ENCODE results near the gene HDAC1.
"Not testable (repeated sequence)": the region's sequence is repeated elsewhere in the genome, so short reads cannot be mapped to it uniquely, and the experiment has no call there.

The HDAC1 gene

DNA sequence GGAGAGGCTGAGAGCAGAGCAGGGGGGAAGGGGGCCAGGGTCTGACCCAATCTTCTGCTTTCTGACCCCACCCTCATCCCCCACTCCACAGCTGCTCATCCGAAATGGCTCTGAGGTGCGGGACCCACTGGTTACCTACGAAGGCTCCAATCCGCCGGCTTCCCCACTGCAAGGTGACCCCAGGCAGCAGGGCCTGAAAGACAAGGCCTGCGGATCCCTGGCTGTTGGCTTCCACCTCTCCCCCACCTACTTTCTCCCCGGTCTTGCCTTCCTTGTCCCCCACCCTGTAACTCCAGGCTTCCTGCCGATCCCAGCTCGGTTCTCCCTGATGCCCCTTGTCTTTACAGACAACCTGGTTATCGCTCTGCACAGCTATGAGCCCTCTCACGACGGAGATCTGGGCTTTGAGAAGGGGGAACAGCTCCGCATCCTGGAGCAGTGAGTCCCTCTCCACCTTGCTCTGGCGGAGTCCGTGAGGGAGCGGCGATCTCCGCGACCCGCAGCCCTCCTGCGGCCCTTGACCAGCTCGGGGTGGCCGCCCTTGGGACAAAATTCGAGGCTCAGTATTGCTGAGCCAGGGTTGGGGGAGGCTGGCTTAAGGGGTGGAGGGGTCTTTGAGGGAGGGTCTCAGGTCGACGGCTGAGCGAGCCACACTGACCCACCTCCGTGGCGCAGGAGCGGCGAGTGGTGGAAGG lies 17.1 kb upstream of the HDAC1 start:
- DNase-seq, result no peak

DNA sequence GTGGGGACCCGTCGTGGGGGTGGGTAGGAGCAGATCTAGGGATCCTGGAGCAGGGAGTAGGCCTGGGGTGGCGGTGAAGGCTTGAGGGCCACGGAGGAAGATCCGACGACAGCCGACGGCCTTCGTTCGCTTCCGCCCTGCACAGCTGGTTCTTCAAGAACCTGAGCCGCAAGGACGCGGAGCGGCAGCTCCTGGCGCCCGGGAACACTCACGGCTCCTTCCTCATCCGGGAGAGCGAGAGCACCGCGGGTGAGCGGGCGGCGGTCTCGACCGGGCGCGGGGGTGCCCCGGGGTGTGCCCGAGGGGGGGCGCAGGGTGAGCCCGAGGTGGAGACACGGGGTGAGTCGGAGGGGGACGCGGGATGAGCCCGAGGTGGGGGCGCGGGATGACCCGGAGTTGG lies 16.5 kb upstream of the HDAC1 start:
- no peak for DNase-seq

DNA sequence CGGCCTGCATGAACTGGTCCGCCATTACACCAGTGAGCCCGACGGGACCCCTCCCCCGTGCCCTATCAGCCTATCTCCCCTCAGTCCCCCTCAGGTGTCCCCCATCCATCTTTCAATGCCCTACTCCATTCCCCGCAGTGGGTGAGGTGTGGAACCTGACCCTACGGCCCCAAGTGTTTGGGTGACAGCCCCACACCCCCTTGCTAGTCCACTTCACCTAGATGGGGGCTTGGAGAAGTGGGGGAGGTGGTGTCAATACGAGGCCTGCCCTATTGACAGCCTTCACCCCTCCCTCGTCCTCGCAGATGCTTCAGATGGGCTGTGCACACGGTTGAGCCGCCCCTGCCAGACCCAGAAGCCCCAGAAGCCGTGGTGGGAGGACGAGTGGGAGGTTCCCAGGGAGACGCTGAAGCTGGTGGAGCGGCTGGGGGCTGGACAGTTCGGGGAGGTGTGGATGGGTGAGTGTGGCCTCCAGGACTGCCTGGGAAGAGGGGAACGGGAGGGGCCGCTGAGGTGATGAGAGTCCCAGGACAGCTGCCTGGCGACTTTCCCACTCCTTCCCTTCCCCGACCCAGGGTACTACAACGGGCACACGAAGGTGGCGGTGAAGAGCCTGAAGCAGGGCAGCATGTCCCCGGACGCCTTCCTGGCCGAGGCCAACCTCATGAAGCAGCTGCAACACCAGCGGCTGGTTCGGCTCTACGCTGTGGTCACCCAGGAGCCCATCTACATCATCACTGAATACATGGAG lies 15.7 kb upstream of the HDAC1 start:
- DNase-seq, result no peak

DNA sequence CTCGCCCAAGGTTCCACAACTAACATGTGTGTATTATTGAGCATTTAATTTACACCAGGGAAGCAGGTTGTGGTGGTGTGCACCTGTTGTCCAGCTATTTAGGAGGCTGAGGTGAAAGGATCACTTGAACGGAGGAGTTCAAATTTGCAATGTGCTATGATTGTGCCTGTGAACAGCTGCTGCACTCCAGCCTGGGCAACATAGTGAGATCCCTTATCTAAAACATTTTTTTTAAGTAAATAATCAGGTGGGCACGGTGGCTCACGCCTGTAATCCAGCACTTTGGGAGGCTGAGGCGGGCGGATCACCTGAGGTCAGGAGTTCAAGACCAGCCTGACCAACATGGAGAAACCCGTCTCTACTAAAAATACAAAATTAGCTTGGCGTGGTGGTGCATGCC lies 7.1 kb upstream of the HDAC1 start:
- not testable (repeated sequence) for DNase-seq

DNA sequence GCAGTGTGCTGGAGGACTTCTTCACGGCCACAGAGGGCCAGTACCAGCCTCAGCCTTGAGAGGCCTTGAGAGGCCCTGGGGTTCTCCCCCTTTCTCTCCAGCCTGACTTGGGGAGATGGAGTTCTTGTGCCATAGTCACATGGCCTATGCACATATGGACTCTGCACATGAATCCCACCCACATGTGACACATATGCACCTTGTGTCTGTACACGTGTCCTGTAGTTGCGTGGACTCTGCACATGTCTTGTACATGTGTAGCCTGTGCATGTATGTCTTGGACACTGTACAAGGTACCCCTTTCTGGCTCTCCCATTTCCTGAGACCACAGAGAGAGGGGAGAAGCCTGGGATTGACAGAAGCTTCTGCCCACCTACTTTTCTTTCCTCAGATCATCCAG lies 6.2 kb upstream of the HDAC1 start:
- no peak for DNase-seq

DNA sequence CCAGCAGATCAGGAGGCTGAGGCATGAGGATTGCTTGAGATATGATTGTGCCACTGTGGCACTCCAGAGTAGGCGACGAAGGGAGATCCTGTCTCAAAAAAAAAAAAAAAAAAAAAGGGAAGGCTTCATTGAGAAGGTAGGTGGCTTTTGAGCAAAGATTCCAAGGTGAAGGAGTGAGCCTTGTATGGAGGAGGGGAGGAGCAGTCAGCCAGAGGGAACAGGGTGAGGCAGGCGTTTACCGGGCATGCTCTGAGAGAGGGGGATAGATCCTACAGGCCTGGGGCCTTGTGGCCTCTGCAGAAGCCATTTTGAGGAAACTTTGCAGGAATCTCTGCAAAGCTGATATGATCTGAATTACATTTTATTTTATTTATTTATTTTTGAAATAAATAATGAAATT lies 5.1 kb upstream of the HDAC1 start:
- DNase-seq, result no peak

DNA sequence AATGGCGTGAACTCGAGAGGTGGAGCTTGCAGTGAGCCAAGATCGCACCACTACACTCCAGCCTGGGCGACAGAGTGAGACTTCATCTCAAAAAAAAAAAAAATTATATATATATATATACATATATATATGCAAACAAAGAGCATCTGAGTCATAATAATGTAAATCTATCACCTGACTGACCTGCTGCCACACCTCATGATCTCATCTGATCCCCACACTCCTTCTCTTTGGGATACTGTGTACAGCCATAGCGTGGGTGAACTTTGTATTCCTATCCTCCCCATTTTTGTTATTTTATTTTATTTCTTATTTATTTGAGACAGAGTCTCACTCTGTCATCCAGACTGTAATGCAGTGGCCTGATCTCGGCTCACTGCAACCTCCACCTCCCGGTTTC lies 2.6 kb upstream of the HDAC1 start:
- no peak for DNase-seq

DNA sequence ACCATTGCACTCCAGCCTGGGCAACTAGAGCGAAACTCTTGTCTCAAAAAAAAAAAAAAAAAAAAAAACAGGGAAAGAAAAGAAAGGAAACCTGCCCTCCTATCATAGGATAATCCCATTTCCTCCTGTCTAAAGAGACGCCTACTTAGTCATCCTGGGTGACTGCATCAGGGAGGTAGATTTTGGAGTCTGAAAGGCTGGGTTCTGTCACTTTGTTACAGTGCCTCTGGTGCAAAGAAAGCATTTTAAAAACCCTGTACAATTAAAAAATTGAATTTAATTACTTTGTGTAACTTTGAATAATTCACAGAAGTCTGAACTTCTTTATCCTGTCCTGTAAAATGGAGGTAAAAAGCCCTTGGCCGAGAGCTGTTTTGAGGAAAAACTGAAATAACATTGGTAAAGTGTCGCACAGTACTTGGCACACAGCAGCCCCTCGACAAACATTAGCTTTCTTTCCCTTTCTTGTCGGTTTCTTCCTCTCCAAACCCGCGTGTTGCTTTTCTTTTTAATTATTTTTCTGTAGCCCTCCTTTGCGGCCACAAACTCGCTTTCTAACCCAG lies 657 bp upstream of the HDAC1 start:
- DNase-seq, result no peak

DNA sequence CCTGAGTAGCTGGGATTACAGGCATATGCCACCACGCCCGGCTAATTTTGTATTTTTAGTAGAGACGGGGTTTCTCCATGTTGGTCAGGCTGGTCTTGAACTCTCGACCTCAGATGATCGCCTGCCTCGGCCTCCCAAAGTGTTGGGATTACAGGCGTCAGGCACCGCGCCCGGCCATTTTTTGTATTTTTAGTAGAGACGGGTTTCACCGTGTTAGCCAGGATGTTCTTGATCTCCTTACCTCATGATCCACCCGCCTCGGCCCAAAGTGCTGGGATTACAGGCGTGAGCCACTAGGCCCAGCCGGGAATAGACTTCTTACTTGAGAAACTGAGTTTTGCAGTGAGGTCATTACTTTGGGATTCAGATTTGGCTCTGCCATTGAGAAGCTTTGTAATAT lies 6.3 kb downstream of the HDAC1 start:
- DNase-seq, result not testable (repeated sequence)

DNA sequence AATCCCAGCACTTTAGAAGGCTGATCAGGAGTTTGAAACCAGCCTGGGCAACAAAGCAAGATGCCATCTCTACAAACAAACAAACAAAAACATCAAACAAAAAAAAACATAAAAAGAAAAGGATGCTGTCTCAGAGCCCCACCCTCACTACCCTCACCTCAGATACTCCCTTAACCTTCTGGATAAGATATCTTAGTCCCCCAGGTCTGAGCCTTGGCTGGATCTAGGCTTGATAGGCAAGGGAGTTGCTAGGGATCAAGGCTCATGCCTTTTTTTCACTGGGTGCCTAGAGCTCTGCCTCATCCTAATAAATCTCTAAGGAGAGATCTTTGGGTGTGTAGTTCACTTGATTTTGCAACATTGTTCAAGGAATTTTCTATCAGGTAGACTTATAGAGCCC lies 7.4 kb downstream of the HDAC1 start:
- DNase-seq, result no peak

DNA sequence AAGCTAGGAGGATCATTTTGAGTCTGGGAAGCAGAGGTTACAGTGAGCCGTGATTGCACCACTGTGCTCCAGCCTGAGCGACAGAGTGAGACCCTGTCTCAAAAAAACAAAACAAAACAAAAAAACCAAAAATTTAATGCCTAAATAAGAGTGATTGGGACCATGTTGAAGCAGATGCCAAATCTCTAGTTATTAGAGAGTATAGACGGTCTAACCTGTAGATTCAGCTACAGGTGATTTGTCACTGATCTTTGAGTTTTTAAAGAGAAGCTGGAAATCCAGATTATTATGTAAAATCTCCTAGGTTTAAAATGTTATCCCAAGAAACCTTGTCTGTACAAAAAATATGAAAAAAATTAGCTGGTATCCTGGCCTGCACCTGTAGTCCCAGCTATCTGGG lies 11.5 kb downstream of the HDAC1 start:
- DNase-seq, result no peak

DNA sequence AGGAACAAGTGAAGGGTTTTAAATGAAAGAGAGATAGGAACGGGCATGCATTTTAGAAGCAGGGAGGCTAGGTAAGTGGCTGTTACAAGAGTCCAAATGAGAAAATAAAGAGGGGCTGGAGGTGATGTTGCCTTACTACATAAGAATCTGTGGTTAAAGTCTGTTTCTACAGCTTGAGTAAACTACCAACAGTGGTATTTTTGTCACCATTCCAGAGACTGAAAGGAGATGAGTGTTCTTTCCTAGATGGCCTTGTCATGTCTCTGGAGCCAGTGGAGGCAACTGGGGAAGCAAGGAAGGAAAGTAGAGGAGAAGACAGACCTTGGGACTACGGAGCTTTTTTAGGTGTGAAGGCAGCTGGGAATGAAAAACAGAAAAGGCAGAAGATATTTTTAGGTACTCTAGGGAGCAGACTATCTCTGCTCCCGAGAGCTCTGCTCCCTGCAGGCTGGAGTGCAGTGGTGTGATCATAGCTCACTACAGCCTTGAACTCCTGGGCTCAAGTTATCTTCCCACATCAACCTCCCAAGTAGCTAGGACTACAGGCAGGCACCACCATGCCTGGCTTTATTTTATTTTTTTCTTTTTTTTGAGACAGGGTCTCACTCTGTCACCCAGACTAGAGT lies 12.2 kb downstream of the HDAC1 start:
- DNase-seq, result no peak

DNA sequence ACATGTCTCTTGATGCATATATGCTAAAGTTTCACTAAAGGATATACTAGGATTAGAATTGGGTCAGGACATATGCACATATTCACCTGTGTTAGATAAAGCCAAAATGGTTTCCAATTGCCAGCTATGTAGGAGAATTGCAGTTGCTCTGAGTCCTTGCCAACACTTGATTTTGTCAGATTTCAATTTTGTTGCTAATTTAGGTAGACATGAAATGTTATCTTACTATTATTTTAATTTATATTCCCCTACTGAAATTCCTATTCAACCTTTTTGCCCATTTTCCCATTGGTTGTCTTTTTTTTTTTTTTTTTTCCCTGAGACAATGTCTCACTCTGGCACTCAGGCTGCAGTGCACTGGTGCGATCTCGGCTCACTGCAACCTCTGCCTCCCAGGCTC lies 13.4 kb downstream of the HDAC1 start:
- no peak for DNase-seq

DNA sequence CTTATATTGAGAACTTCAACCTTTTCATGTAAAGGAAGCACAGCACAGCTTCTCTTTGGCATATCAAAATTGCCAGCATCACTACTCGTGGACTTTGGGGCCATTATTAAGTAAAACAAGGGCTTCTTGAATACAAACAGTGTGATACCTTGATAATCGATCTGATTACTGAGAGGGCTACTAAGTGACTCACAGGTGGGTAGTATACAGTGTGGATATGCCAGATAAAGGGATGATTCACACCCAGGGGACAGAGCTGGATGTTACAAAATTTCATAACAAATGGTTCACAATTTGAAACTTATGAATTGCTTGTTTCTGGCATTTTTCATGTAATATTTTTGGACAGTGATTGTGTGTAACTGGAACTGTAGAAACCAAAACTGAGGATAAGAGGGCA lies 15.4 kb downstream of the HDAC1 start:
- no peak for DNase-seq

DNA sequence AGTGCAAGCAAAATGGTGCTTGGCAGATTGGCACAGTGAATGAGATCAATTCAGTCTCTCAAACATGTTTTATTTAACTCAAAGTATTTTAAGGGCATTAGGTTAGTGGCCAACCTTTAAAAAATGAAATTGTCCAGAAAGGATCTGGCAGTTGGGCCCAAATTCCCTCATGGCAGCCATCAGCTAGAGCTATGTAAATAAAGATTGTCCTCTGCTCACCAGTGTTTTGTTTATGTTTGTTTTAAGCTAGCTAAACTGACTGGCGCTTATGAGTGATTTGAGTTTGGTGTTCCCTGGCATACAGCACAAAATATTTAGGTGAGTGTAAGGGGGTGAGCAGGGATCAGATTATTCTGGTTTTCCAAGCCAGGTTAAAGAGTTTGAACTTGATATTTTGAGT lies 18.1 kb downstream of the HDAC1 start:
- no peak for DNase-seq

DNA sequence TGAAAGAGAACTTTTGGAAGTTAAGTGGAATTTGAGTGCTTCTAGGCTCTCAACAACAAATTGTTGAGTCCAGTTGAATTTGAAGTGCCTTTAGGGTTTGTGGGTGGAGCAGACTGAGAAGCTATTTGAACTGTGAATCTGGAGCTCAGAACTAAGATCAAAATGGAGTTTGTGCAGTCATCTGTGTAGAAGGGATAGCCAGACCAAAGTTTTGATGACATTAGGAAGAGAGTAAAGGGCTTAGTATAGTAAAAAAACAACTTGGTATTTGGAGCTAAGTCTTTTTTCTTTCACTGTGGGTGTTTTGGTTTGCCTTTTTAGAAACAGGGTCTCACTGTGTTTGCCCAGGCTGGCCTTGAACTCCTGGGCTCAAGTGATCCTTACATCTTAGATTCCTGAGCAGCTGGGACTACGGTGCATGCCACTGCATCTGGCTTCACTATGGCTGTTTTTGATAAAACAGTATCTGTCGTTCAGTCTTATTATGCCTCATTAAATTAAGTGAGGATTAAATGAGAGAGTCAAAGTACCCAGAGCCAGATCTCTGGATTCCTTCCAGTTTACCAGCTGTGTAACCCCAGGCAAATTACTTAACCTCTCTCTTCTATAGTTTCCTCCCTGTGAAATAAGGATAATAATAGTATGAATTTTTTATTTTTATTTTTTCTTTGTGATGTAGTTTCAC lies 20.0 kb downstream of the HDAC1 start:
- DNase-seq, result no peak

DNA sequence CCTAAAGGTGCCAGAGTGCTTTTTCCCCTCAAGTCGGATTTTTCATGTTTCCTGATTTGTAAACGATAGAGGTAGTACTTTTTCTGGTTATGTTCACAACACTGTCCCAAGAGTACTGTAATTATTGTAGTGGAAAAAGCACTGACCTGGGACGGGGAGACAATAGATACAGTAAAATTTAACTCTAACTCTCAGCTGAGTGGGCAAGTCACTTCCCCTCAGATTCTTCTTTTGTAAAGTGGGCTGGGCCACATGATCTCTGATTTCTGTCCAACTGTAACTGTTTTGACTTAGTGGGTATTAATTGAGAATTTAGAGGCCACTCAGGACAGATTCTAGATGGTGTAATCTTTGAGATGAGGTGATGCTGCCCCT lies 25.0 kb downstream of the HDAC1 start:
- no peak for DNase-seq

DNA sequence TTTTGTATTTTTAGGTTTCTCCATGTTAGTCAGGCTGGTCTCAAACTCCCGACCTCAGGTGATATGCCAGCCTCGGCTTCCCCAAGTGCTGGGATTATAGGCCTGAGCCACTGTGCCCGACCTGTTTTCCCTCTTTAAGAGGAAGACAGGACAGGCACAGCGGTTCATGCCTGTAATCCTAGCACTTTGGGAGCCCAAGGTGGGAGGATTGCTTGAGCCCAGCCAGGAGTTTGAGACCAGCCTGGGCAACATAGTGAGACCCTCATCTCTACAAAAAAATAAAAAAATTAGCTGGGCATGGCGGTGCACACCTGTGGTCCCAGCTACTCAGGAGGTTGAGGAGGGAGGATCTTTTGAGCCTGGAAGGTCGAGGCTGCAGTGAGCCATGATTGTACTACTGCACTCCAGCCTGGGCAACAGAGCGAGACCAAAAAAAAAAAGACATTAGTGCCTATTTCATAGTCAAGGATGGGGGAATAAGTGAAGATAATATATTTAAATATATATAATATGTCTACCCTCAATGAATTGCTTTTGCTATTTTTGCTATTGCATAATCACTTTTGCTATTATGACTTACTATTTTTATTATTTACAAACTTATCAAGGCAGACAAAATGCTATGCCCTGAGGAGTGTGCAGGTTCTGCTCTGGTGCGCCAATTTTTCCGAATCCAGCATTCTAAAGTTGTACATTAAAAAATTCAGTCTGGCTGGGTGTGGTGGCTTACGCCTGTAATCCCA lies 26.4 kb downstream of the HDAC1 start:
- no peak for DNase-seq

DNA sequence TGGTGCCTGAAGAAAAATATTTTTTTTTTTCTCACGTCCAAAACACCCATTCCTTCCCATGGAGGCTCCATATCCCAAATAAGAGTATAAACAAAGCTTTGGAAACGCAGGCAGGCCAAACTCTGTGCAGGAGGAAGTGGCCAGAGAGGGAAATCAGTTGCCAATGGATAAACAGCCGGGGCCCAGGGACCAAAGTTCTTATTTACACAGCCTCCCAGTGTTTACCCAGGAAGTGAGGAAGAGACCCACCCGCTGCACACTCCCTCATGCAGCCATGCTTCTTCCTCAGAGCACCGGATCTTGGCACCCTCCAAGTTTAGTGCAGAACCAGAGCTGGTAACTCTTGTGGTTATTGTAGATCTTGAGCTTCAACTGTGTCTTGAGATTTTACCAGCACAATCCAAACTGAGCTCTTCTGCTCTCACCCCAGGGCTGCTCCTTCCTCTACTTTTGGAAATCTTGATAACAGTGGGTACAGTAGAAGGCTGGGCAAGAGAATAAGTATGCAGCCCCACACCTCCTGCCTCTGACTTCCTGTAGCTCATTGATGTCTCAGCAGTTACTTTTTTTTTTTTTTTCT lies 29.9 kb downstream of the HDAC1 start:
- peak; percentile 25 for DNase-seq

DNA sequence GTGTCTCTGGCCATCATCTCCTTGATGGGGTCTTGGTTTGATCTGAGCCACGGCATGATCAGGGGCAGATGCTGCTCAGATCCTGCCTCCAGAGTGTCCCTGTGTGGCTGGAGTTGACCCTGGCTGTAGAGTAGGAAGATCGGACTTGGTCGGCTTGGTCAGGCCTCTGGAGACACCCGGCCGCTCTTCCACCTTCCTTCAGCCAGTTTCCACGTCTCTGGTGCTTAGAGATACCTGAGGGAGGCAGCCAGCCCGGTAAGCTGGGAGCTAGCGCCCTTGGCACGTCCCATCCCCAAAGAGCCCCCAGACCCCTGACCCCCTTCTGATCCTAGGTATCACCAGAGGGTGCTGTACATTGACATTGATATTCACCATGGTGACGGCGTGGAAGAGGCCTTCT lies 35.3 kb downstream of the HDAC1 start:
- DNase-seq, result no peak

DNA sequence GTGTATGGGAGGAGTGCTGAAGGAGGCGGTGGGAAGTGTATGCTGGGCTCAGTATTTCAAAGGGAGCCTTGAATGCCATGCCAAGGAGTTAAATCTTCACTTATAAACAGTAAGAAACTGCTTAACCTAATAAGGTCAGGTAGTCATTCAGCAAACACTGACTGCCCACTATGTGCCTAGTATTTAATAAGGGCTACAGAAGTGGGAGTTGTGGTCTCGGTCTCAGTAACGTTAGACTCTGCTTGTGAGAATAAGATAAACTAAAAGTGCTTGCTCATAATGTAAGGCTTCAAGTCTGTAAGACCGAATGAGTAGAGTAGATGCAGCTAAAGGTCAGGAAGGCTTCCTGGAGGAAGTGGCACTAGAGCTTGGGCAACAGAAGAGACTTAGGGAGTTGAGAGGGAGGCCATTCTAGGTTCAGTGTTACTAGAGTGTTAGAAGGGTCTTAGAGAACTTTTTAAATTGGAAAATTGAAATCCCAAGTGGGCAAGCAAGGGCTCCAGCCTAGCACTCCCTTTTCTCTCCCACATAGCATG lies 38.1 kb downstream of the HDAC1 start:
- DNase-seq, result no peak

DNA sequence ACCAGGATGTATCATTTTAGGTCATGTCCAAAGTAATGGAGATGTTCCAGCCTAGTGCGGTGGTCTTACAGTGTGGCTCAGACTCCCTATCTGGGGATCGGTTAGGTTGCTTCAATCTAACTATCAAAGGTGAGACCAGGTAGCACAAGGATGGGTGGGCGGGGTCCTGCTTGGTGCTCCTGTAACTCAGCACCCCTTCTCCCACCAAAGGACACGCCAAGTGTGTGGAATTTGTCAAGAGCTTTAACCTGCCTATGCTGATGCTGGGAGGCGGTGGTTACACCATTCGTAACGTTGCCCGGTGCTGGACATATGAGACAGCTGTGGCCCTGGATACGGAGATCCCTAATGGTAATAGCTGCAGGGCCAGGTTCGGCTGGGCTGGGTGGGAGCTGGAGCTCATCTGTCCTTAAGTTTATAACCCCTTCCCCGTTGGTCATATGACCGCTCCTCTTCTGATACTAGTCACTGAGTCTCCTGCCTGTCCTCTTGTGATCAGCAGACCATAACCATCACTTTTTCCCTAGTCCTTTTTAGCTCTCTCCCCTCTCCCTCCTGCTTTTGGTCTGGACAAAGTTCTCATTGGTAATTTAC lies 38.8 kb downstream of the HDAC1 start:
- no peak for DNase-seq
